ENCODE results near the gene ZNF160. TPM values are rescaled to one million over a fixed set of nuclear protein-coding genes. Genes with fewer than 3 reads are reported as not detected.
A peak's percentile ranks its signal among the peaks of the same experiment; 100 is the strongest.

The ZNF160 gene
- total and polyA plus RNA-seq, 2 of the 8 experiments (the other 6 are each of a cell fraction or from before 2014, with no cell fraction given): 15.8 to 31.2 TPM

- Histone ChIP-seq H3K23me2 (ENCODE audit: low read depth, low read length) (0 out of 2 replicates have a peak, but pooled peaks cover 2% of the 10 kb centered on the region), H3K4me2 (ENCODE audit: insufficient read depth in 1 of 2, low read depth in 2 of 2, low read length in 2 of 2) (peak overlapping the region in 1 of 2 experiments; percentile 17; a peak in 1 of 4 replicates), H4K8ac (ENCODE audit: extremely low read depth, insufficient read depth, low read length) (no peak overlapping the region), H2BK120ac (replicated peaks; ENCODE audit: low read depth, low read length) (no peak overlapping the region), H3K18ac (ENCODE audit: extremely low read depth, low read length) (no peak overlapping the region), H2AFZ (ENCODE audit: low read length) (no peak overlapping the region), H3K36me3 (ENCODE audit: control insufficient read depth in 2 of 4, insufficient read depth in 4 of 4, low read length in 3 of 4) (peaks cover 7 to 28% (median 21%) of the 10 kb centered on the region in 4 experiments), H4K20me1 (replicated peaks in 1 of 2; ENCODE audit: control insufficient read depth in 1 of 2, insufficient read depth in 2 of 2, low read length in 2 of 2) (no peaks in the 10 kb centered on the region), H3K4me1 (replicated peaks in 1 of 4; ENCODE audit: control insufficient read depth in 3 of 4, insufficient read depth in 4 of 4, low read length in 3 of 4) (no peaks in the 10 kb centered on the region), H4K91ac (replicated peaks; ENCODE audit: insufficient read length, low read length) (no peak overlapping the region), H3K23ac (ENCODE audit: insufficient read length) (no peak overlapping the region), H2AK5ac (ENCODE audit: low read depth, low read length) (no peak overlapping the region), H2BK5ac (ENCODE audit: low read depth, low read length) (no peak overlapping the region), H4K5ac (ENCODE audit: insufficient read length, low read depth, low read length) (no peak overlapping the region), H3K9ac (replicated peaks in 1 of 4; ENCODE audit: extremely low read depth in 1 of 4, low read depth in 3 of 4, low read length in 3 of 4) (no peak overlapping the region), H3K56ac (replicated peaks; ENCODE audit: insufficient read length, low read depth, low read length) (no peak overlapping the region), H3K79me1 (ENCODE audit: low read depth, low read length) (no peaks in the 10 kb centered on the region; the same call in 1 of the 2 replicates), H3K14ac (ENCODE audit: insufficient read length) (no peak overlapping the region), H2BK12ac (ENCODE audit: low read depth, low read length) (no peak overlapping the region), H3K27ac (ENCODE audit: low read depth, low read length) (no peak overlapping the region), H3K4ac (replicated peaks; ENCODE audit: insufficient read length, low read depth, low read length) (no peak overlapping the region), H3K4me3 (ENCODE audit: extremely low read depth in 1 of 4, insufficient read depth in 2 of 4, low read depth in 3 of 4, low read length in 4 of 4) (no peak overlapping the region), H2BK15ac (ENCODE audit: low read length) (no peak overlapping the region), H3K9me3 (ENCODE audit: insufficient read depth in 2 of 2, low read depth in 1 of 2, low read length in 1 of 2) (no peaks in the 10 kb centered on the region), H3K79me2 (ENCODE audit: control insufficient read depth in 1 of 2, insufficient read depth in 2 of 2, low read length in 2 of 2) (peaks cover 0 to 2% of the 10 kb centered on the region in 2 experiments; a peak in 1 of 4 replicates), H3K27me3 (replicated peaks in 1 of 4; ENCODE audit: control insufficient read depth in 3 of 4, extremely low read depth in 1 of 4, insufficient read depth in 3 of 4, low read length in 3 of 4) (no peaks in the 10 kb centered on the region), H2BK20ac (ENCODE audit: low read length) (no peak overlapping the region)
- FAIRE-seq (peak; percentile 96), DNase-seq (ENCODE audit: low read depth in 1 of 2, low spot score in 2 of 2) (peak; percentile 79 to 89)
- CTCF ChIA-PET (ENCODE audit: partially characterized antibody): interaction anchor here (0.8 to 3.1 kb wide), 26 partner anchors 8 to 388 kb away, joined by 3 to 17 read pairs (median 4); partner anchors contain the start of gene ERVV-2
- WGBS, 2 experiments (ENCODE audit: extremely low coverage in 1 of 2, insufficient coverage in 1 of 2, insufficient read length in 1 of 2, insufficient replicate concordance in 2 of 2, low coverage in 1 of 2, low lambda C conversion rate in 2 of 2, missing lambda C conversion rate in 1 of 2): 14% methylated on average over 10 of the region's 10 CpGs; no CpG with 5 or more reads in 1 of the 2 experiments
- POLR2A ChIA-PET (ENCODE audit: partially characterized antibody): interaction anchor here (0.7 kb wide), 1 partner anchor 17 kb away, joined by 3 read pairs; no protein-coding TSS in a partner anchor
- TF ChIP-seq ZNF274 (IDR thresholded peaks at IDR 0.05; ENCODE audit: borderline replicate concordance, extremely low read depth, low read length): no peak
- TF ChIP-seq FOSL1 (IDR thresholded peaks at IDR 0.05; ENCODE audit: insufficient read depth, low read depth, low read length): no peak
- no peak for TF ChIP-seq SIRT6 (IDR thresholded peaks at IDR 0.05; ENCODE audit: low read length)
- TF ChIP-seq, protein P1, sequence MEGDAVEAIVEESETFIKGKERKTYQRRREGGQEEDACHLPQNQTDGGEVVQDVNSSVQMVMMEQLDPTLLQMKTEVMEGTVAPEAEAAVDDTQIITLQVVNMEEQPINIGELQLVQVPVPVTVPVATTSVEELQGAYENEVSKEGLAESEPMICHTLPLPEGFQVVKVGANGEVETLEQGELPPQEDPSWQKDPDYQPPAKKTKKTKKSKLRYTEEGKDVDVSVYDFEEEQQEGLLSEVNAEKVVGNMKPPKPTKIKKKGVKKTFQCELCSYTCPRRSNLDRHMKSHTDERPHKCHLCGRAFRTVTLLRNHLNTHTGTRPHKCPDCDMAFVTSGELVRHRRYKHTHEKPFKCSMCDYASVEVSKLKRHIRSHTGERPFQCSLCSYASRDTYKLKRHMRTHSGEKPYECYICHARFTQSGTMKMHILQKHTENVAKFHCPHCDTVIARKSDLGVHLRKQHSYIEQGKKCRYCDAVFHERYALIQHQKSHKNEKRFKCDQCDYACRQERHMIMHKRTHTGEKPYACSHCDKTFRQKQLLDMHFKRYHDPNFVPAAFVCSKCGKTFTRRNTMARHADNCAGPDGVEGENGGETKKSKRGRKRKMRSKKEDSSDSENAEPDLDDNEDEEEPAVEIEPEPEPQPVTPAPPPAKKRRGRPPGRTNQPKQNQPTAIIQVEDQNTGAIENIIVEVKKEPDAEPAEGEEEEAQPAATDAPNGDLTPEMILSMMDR (IDR thresholded peaks at IDR 0.05; ENCODE audit: control extremely low read depth in 1 of 3, insufficient read depth in 1 of 3, low read depth in 1 of 3, low read length in 3 of 3): peak; percentile 84 to 96 (median 84)
- TF ChIP-seq HDAC6 (IDR thresholded peaks at IDR 0.05; ENCODE audit: low read depth, low read length): no peak
- TF ChIP-seq, protein P2, sequence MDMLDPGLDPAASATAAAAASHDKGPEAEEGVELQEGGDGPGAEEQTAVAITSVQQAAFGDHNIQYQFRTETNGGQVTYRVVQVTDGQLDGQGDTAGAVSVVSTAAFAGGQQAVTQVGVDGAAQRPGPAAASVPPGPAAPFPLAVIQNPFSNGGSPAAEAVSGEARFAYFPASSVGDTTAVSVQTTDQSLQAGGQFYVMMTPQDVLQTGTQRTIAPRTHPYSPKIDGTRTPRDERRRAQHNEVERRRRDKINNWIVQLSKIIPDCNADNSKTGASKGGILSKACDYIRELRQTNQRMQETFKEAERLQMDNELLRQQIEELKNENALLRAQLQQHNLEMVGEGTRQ (IDR thresholded peaks at IDR 0.05; ENCODE audit: low read length): no peak
- TF ChIP-seq RFX5 (IDR thresholded peaks at IDR 0.05; ENCODE audit: borderline replicate concordance, low read depth, low read length): no peak
- TF ChIP-seq TAF1 (IDR thresholded peaks at IDR 0.05; ENCODE audit: low read depth, low read length): no peak
- TF ChIP-seq CREB1 (IDR thresholded peaks at IDR 0.05): peak; percentile 74
- TF ChIP-seq RAD21 (IDR thresholded peaks at IDR 0.05 in 1 of 2, conservative IDR thresholded peaks at IDR 0.05 in 1 of 2; ENCODE audit: low read depth in 2 of 2, low read length in 2 of 2): peak; percentile 88
Measured at GRCh38 chr19:53076984-53077383, 26.2 kb downstream of the ZNF160 start.

Data from H1 (cell line).